Neural cell (in vitro differentiated cells): ENCODE data around the gene EIF5.

Experiments
- CTCF ChIP-seq: fragments of 450-650 bp; IDR thresholded peaks from 2 replicates; pipeline ENCODE4 v1.5.1; 2014; ENCODE audit warnings: antibody characterized with exemption, mild to moderate bottlenecking, moderate library complexity; ENCODE audit not compliant: poor library complexity, severe bottlenecking
- EP300 ChIP-seq: fragments of 450-650 bp; conservative IDR thresholded peaks from 2 replicates; pipeline ENCODE4 v1.6.1; 2014; ENCODE audit warnings: antibody characterized with exemption, mild to moderate bottlenecking, moderate library complexity; ENCODE audit not compliant: poor library complexity, severe bottlenecking
- EZH2 ChIP-seq: fragments of 200-600, 300-800 bp; shearing (Covaris generic), sonication (generic); IDR thresholded peaks from 2 replicates; pipeline ENCODE4 v1.6.1; 2014; ENCODE audit warnings: antibody characterized with exemption, low read length, borderline replicate concordance, mild to moderate bottlenecking; ENCODE audit not compliant: insufficient read depth, poor library complexity, severe bottlenecking
- MXI1 ChIP-seq: fragments of 450-650 bp; conservative IDR thresholded peaks from 2 replicates; pipeline ENCODE4 v1.6.1; 2014; ENCODE audit warnings: antibody characterized with exemption, mild to moderate bottlenecking; ENCODE audit not compliant: poor library complexity, severe bottlenecking
- RAD21 ChIP-seq: fragments of 450-650 bp; conservative IDR thresholded peaks from 2 replicates; pipeline ENCODE4 v1.6.1; 2014; ENCODE audit warnings: antibody characterized with exemption, mild to moderate bottlenecking, moderate library complexity
- TAF1 ChIP-seq: IDR thresholded peaks from 2 replicates; pipeline ENCODE4 v1.6.1; 2012; ENCODE audit warnings: low read depth
- TF ChIP-seq, protein P1 (sequence below): IDR thresholded peaks from 2 replicates; pipeline ENCODE4 v1.6.1; 2012; ENCODE audit warnings: borderline replicate concordance

GRCh38 chr14:103284574-103285467 is 49.2 kb upstream of the EIF5 start:
- TF ChIP-seq CTCF (no peak), RAD21 (no peak), TAF1 (no peak), EZH2 (no peak), MXI1 (no peak), EP300 (no peak)
- TF ChIP-seq, protein P1, sequence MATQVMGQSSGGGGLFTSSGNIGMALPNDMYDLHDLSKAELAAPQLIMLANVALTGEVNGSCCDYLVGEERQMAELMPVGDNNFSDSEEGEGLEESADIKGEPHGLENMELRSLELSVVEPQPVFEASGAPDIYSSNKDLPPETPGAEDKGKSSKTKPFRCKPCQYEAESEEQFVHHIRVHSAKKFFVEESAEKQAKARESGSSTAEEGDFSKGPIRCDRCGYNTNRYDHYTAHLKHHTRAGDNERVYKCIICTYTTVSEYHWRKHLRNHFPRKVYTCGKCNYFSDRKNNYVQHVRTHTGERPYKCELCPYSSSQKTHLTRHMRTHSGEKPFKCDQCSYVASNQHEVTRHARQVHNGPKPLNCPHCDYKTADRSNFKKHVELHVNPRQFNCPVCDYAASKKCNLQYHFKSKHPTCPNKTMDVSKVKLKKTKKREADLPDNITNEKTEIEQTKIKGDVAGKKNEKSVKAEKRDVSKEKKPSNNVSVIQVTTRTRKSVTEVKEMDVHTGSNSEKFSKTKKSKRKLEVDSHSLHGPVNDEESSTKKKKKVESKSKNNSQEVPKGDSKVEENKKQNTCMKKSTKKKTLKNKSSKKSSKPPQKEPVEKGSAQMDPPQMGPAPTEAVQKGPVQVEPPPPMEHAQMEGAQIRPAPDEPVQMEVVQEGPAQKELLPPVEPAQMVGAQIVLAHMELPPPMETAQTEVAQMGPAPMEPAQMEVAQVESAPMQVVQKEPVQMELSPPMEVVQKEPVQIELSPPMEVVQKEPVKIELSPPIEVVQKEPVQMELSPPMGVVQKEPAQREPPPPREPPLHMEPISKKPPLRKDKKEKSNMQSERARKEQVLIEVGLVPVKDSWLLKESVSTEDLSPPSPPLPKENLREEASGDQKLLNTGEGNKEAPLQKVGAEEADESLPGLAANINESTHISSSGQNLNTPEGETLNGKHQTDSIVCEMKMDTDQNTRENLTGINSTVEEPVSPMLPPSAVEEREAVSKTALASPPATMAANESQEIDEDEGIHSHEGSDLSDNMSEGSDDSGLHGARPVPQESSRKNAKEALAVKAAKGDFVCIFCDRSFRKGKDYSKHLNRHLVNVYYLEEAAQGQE, result no peak
